Sigmoid colon (tissue), 4 donors: Measurements from ENCODE around the gene MAP1A.

Experiments used
- EP300 ChIP-seq, 4 donors: sonication (generic); formaldehyde crosslinking; IDR thresholded peaks; one replicate each; pipeline ENCODE4 v1.6.1; 2017; ENCODE audit warnings: antibody characterized with exemption in 4 of 4
- POLR2A ChIP-seq, 2 donors: fragments of 450-650 bp; IDR thresholded peaks; one replicate each; pipeline ENCODE4 v1.6.1; 2016; ENCODE audit warnings: antibody characterized with exemption in 2 of 2, mild to moderate bottlenecking in 2 of 2, moderate library complexity in 2 of 2
- POLR2AphosphoS5 ChIP-seq, 4 donors: sonication (generic); formaldehyde crosslinking; IDR thresholded peaks; one replicate each; pipeline ENCODE4 v1.6.1; 2017; ENCODE audit warnings: antibody characterized with exemption in 4 of 4
- TF ChIP-seq, protein P1 (sequence below), 4 experiments: fragments of 450-650 bp in 3 of 4; fragments of 200-600 bp in 1 of 4; IDR thresholded peaks; one replicate each; pipeline ENCODE4 v1.5.1; 2016 to 2019; ENCODE audit warnings: antibody characterized with exemption in 4 of 4, mild to moderate bottlenecking in 3 of 4, moderate library complexity in 2 of 4

DNA sequence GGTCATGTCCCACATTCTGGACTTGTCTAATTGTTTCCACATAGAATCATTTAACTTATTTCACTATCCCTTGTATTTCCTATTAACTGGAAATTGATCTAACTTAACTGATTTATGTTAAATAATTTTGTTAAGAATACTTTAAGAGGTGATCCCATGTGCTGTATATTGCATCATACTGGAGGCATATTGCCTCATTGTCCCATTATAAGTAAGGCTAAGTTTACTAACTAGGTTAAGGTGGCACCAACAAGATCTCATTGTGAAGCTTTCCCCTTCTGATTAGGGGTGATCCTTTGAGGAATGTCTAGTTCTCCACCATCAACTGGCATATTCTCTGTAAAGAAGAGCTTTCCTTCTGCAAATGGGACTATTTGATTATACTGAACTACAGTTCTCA is 24.4 kb downstream of the MAP1A start:
- TF ChIP-seq, protein P1, sequence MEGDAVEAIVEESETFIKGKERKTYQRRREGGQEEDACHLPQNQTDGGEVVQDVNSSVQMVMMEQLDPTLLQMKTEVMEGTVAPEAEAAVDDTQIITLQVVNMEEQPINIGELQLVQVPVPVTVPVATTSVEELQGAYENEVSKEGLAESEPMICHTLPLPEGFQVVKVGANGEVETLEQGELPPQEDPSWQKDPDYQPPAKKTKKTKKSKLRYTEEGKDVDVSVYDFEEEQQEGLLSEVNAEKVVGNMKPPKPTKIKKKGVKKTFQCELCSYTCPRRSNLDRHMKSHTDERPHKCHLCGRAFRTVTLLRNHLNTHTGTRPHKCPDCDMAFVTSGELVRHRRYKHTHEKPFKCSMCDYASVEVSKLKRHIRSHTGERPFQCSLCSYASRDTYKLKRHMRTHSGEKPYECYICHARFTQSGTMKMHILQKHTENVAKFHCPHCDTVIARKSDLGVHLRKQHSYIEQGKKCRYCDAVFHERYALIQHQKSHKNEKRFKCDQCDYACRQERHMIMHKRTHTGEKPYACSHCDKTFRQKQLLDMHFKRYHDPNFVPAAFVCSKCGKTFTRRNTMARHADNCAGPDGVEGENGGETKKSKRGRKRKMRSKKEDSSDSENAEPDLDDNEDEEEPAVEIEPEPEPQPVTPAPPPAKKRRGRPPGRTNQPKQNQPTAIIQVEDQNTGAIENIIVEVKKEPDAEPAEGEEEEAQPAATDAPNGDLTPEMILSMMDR (IDR thresholded peaks at IDR 0.05) = no peak
- TF ChIP-seq POLR2A (IDR thresholded peaks at IDR 0.05) = no peak
- TF ChIP-seq EP300 (IDR thresholded peaks at IDR 0.05) = no peak
- TF ChIP-seq POLR2AphosphoS5 (IDR thresholded peaks at IDR 0.05) = no peak
